HepG2 (cell line): ENCODE measurements around the gene EXOC6B. TPM values are rescaled to one million over a fixed set of nuclear protein-coding genes. Genes with fewer than 3 reads are reported as not detected.

Source experiments
- ATAC-seq: fragments of 200-7000 bp; cut with Tn5 transposase; 3 replicates; pipeline ENCODE4 v1.9.1; 2020; ENCODE audit warnings: mild to moderate bottlenecking, moderate library complexity
- BruUV-seq: library from RNA; stranded (reverse); fragments of 400-500 nt; replicated peaks from 2 replicates; lab custom pipeline; 2021; lab: Mats Ljungman, UMichigan
- CTCF ChIA-PET: fragments of 300-600 bp; formaldehyde crosslinking; extraction: SDS; loops from one replicate; lab custom pipeline; 2021; ENCODE audit warnings: low total read pairs, inconsistent platforms, low intra/inter-chr PET ratio; lab: Yijun Ruan, JAX
- POLR2A ChIA-PET: fragments of 350-600 bp; sonication (Branson Sonifier 250); formaldehyde crosslinking; loops from one replicate; lab custom pipeline; 2020; ENCODE audit warnings: antibody characterized with exemption, inconsistent platforms; lab: Yijun Ruan, JAX
- DNase-seq: peaks from one replicate; pipeline ENCODE4 v3.0.0-alpha.2; 2015; ENCODE audit warnings: low spot score
- FAIRE-seq: peaks from 3 replicates; lab custom pipeline; 2011; peaks lifted over from hg19 to GRCh38; lab: Jason Lieb, UNC
- H2AFZ ChIP-seq: one replicate; pipeline ENCODE4 v1.6.1; 2011; ENCODE audit warnings: low read length, inconsistent platforms
- H3K27ac ChIP-seq: fragments of 300-600 bp; 3 replicates; pipeline ENCODE4 v1.8.0; 2011; ENCODE audit warnings: mixed run types, mild to moderate bottlenecking, mixed read lengths, low read length, inconsistent platforms; ENCODE audit not compliant: insufficient read depth; ENCODE audit errors: extremely low read length
- H3K27me3 ChIP-seq, 2 experiments: fragments of 200-600 bp in 1 of 2; 2 replicates in 1 of 2; 3 replicates in 1 of 2; pipeline versions ENCODE4 v1.6.0 to v1.8.0; 2011; ENCODE audit warnings: low read length in 2 of 2, mild to moderate bottlenecking in 2 of 2, moderate library complexity in 2 of 2, inconsistent platforms in 1 of 2; ENCODE audit not compliant: insufficient read depth in 2 of 2, control insufficient read depth in 1 of 2
- H3K36me3 ChIP-seq, 2 experiments: fragments of 200-600 bp in 1 of 2; replicated peaks in 1 of 2; 2 replicates in 1 of 2; 3 replicates in 1 of 2; pipeline versions ENCODE4 v1.5.1 to v1.8.0; 2011; ENCODE audit warnings: low read length in 2 of 2, inconsistent platforms in 1 of 2; ENCODE audit not compliant: insufficient read depth in 2 of 2, control insufficient read depth in 1 of 2
- H3K4me1 ChIP-seq: 2 replicates; pipeline ENCODE4 v1.5.1; 2012; ENCODE audit warnings: low read length, inconsistent platforms; ENCODE audit not compliant: insufficient read depth
- H3K4me2 ChIP-seq: 2 replicates; pipeline ENCODE4 v1.6.0; 2011; ENCODE audit warnings: low read depth, low read length, inconsistent platforms
- H3K4me3 ChIP-seq, 3 experiments: fragments of 200-600 bp in 1 of 3; sonication (generic), shearing (Covaris generic) in 1 of 3; replicated peaks in 1 of 3; 2 replicates each; pipeline ENCODE4 v1.5.1; 2011 to 2016; ENCODE audit warnings: low read length in 3 of 3, inconsistent platforms in 2 of 3, low read depth in 2 of 3, mild to moderate bottlenecking in 2 of 3, control low read depth in 1 of 3, mixed read lengths in 1 of 3; ENCODE audit not compliant: insufficient read depth in 1 of 3
- H3K79me2 ChIP-seq: one replicate; pipeline ENCODE4 v1.6.1; 2011; ENCODE audit warnings: low read length, inconsistent platforms; ENCODE audit not compliant: insufficient read depth
- H3K9ac ChIP-seq: 2 replicates; pipeline ENCODE4 v1.6.0; 2011; ENCODE audit warnings: mild to moderate bottlenecking, low read depth, low read length, inconsistent platforms; ENCODE audit not compliant: insufficient read depth
- H3K9me3 ChIP-seq: 2 replicates; pipeline ENCODE4 v1.5.1; 2012; ENCODE audit warnings: mild to moderate bottlenecking, low read length
- H4K20me1 ChIP-seq: 2 replicates; pipeline ENCODE4 v1.6.0; 2011; ENCODE audit warnings: inconsistent platforms, mild to moderate bottlenecking, low read length, moderate library complexity; ENCODE audit not compliant: insufficient read depth
- AFF4 ChIP-seq: sonication (generic); formaldehyde crosslinking; IDR thresholded peaks from 2 replicates; pipeline ENCODE4 v1.4.0; 2020; ENCODE audit warnings: missing genetic modification reagents
- ETS1 ChIP-seq: sonication (generic); formaldehyde crosslinking; IDR thresholded peaks from 2 replicates; pipeline ENCODE4 v1.4.0; 2020; ENCODE audit warnings: missing genetic modification reagents
- MTERF4 ChIP-seq: sonication (generic); formaldehyde crosslinking; IDR thresholded peaks from 2 replicates; pipeline ENCODE4 v1.8.0; 2023; ENCODE audit warnings: mild to moderate bottlenecking, missing genetic modification reagents
- NFE2L1 ChIP-seq: sonication (generic); formaldehyde crosslinking; IDR thresholded peaks from 2 replicates; pipeline ENCODE4 v1.4.0; 2020; ENCODE audit warnings: missing genetic modification reagents, mild to moderate bottlenecking, borderline replicate concordance
- RFXAP ChIP-seq: sonication (generic); formaldehyde crosslinking; IDR thresholded peaks from 2 replicates; pipeline ENCODE4 v1.4.0; 2020; ENCODE audit warnings: missing genetic modification reagents, borderline replicate concordance
- SAP130 ChIP-seq: IDR thresholded peaks from 2 replicates; pipeline ENCODE4 v1.6.1; 2016; ENCODE audit warnings: low read depth
- YEATS4 ChIP-seq: sonication (generic); formaldehyde crosslinking; IDR thresholded peaks from 2 replicates; pipeline ENCODE4 v1.4.0; 2020; ENCODE audit warnings: missing genetic modification reagents, borderline replicate concordance
- ZFP1 ChIP-seq: IDR thresholded peaks from 2 replicates; pipeline ENCODE4 v1.6.1; 2016
- ZMAT5 ChIP-seq: sonication (generic); formaldehyde crosslinking; IDR thresholded peaks from 2 replicates; pipeline ENCODE4 v1.5.0; 2020; ENCODE audit warnings: mild to moderate bottlenecking, low read depth, missing genetic modification reagents, borderline replicate concordance
- ZNF138 ChIP-seq: sonication (generic); formaldehyde crosslinking; IDR thresholded peaks from 2 replicates; pipeline ENCODE4 v1.5.0; 2020; ENCODE audit warnings: mild to moderate bottlenecking, low read depth, missing genetic modification reagents
- ZNF224 ChIP-seq: sonication (generic); formaldehyde crosslinking; IDR thresholded peaks from 2 replicates; pipeline ENCODE4 v1.5.0; 2020; ENCODE audit warnings: mild to moderate bottlenecking, missing genetic modification reagents
- ZNF253 ChIP-seq: sonication (generic); formaldehyde crosslinking; IDR thresholded peaks from 2 replicates; pipeline ENCODE4 v1.8.0; 2022; ENCODE audit warnings: mild to moderate bottlenecking, missing genetic modification reagents, borderline replicate concordance
- ZNF383 ChIP-seq: sonication (generic); formaldehyde crosslinking; IDR thresholded peaks from 2 replicates; pipeline ENCODE4 v1.4.0; 2020; ENCODE audit warnings: missing genetic modification reagents, mild to moderate bottlenecking, borderline replicate concordance
- ZNF713 ChIP-seq: sonication (generic); formaldehyde crosslinking; IDR thresholded peaks from 2 replicates; pipeline ENCODE4 v1.4.0; 2020; ENCODE audit warnings: mild to moderate bottlenecking, missing genetic modification reagents
- ZNF737 ChIP-seq: sonication (generic); formaldehyde crosslinking; IDR thresholded peaks from 2 replicates; pipeline ENCODE4 v1.5.0; 2020; ENCODE audit warnings: missing genetic modification reagents, mild to moderate bottlenecking, borderline replicate concordance
- ZNF772 ChIP-seq: sonication (generic); formaldehyde crosslinking; IDR thresholded peaks from 2 replicates; pipeline ENCODE4 v1.5.0; 2020; ENCODE audit warnings: mild to moderate bottlenecking, missing genetic modification reagents
- ZNF780A ChIP-seq: sonication (generic); formaldehyde crosslinking; IDR thresholded peaks from 2 replicates; pipeline ENCODE4 v1.8.0; 2022; ENCODE audit warnings: mild to moderate bottlenecking, missing genetic modification reagents, moderate library complexity
- WGBS: methylation state at CpG from one replicate; pipeline ENCODE4 v1.1.6; 2017; ENCODE audit warnings: low lambda C conversion rate; 5-methylcytosine and 5-hydroxymethylcytosine counted together
- in situ Hi-C: cut with HindIII; loops from 2 replicates; pipeline ENCODE4 v1.10.0; 2017; ENCODE audit warnings: low pct_unique_long_range_greater_than_20kb; ENCODE audit not compliant: extremely low pct_ligation_motif_present
- intact Hi-C: fragments of 100-400 bp; cut with micrococcal nuclease; formaldehyde crosslinking; loops from one replicate; pipeline ENCODE4 v1.10.0; 2022; ENCODE audit not compliant: unreplicated experiment
- polyA plus RNA-seq, 8 experiments: library from polyadenylated mRNA; depleted of rRNA in 3 of 8; stranded (reverse) in 7 of 8; unstranded in 1 of 8; fragments of >200 nt; fragmentation: Illumina TruSeq in 4 of 8; extraction: Trizol in 4 of 8; gene quantifications; 2 replicates each; pipeline versions ENCODE4 v1.2.1 to v1.2.3, GENCODE V29; 2011 to 2016; ENCODE audit warnings: low read depth in 4 of 8, missing spikeins in 1 of 8, mixed read lengths in 1 of 8; ENCODE audit not compliant: insufficient read depth in 1 of 8
- total RNA-seq, 5 experiments: library from RNA; depleted of rRNA; stranded (reverse); fragments of >200 nt; fragmentation: Illumina TruSeq; extraction: Trizol; gene quantifications; 2 replicates each; pipeline ENCODE4 v1.2.3, GENCODE V29; 2016; ENCODE audit warnings: low read depth in 1 of 5

The EXOC6B gene
- total and polyA plus RNA-seq, 2 of the 13 experiments (the other 11 are each of a cell fraction or from before 2014, with no cell fraction given), result 9.1 to 15.9 TPM

GRCh38 chr2:72576861-72577260, 249.0 kb downstream of the EXOC6B start (continued):
- TF ChIP-seq ZNF713 (CRISPR knock-in tag), result no peak
- TF ChIP-seq ZNF737 (CRISPR knock-in tag), result no peak
- no peak for TF ChIP-seq AFF4 (CRISPR knock-in tag)
- no peak for TF ChIP-seq MTERF4 (CRISPR knock-in tag)
- TF ChIP-seq ZNF772 (CRISPR knock-in tag), result no peak

- no TSS peak for BruUV-seq
- 97% methylated on average over 2 of the region's 2 CpGs for WGBS
- Histone ChIP-seq H3K9ac (no peak overlapping the region), H2AFZ (no peak overlapping the region), H4K20me1 (no peaks in the 10 kb centered on the region), H3K4me3 (no peak overlapping the region), H3K36me3 (no peaks in the 10 kb centered on the region; a peak in 1 of 5 replicates), H3K9me3 (no peaks in the 10 kb centered on the region), H3K79me2 (no peaks in the 10 kb centered on the region), H3K27ac (no peak overlapping the region), H3K4me2 (no peak overlapping the region), H3K4me1 (peaks cover 9% of the 10 kb centered on the region), H3K27me3 (no peaks in the 10 kb centered on the region)
- DNase-seq (no peak), FAIRE-seq (no peak), ATAC-seq (no peak)
- CTCF ChIA-PET, result no interaction called here
- in situ Hi-C loops, result loop anchor here (10.0 to 25.0 kb wide), 3 partner anchors 652 to 1032 kb away; no protein-coding TSS in a partner anchor
- intact Hi-C loops, result loop anchor here (5.0 kb wide), 1 partner anchor 171 kb away; no protein-coding TSS in a partner anchor
- POLR2A ChIA-PET, result no interaction called here
- no peak for TF ChIP-seq NFE2L1 (CRISPR knock-in tag)
- no peak for TF ChIP-seq ZNF780A (CRISPR knock-in tag)
- no peak for TF ChIP-seq YEATS4 (CRISPR knock-in tag)
- no peak for TF ChIP-seq ETS1 (CRISPR knock-in tag)
- no peak for TF ChIP-seq SAP130 (CRISPR knock-in tag)
- no peak for TF ChIP-seq ZNF253 (CRISPR knock-in tag)
- no peak for TF ChIP-seq ZNF138 (CRISPR knock-in tag)
- TF ChIP-seq RFXAP (CRISPR knock-in tag), result no peak
- TF ChIP-seq ZFP1 (CRISPR knock-in tag), result no peak
- TF ChIP-seq ZNF224 (CRISPR knock-in tag), result no peak
- TF ChIP-seq ZNF383 (CRISPR knock-in tag), result no peak
- no peak for TF ChIP-seq ZMAT5
- TF ChIP-seq, all 625 proteins: peak for 0
Observed at GRCh38 chr2:72576459-72576858, 249.4 kb downstream of the EXOC6B start.
